Activated CD4-positive, alpha-beta T cell treated with anti-CD3 and anti-CD28 coated beads, Interleukin-2, amount 10 ng/mL, durations not matched to agents 7 days and 5 days (primary cell): ENCODE results near the gene LRRC25. TPM values are rescaled to one million over a fixed set of nuclear protein-coding genes. Genes with fewer than 3 reads are reported as not detected.
"Not testable (repeated sequence)": the region's sequence is repeated elsewhere in the genome, so short reads cannot be mapped to it uniquely, and the experiment has no call there.

Experiments
- CTCF ChIA-PET: fragments of 350-600 bp; sonication (Branson Sonifier 250); formaldehyde crosslinking; loops from one replicate; lab custom pipeline; 2021; ENCODE audit warnings: antibody characterized with exemption; lab: Charles Lee
- POLR2A ChIA-PET: fragments of 350-600 bp; sonication (Branson Sonifier 250); formaldehyde crosslinking; loops from one replicate; lab custom pipeline; 2021; ENCODE audit warnings: antibody characterized with exemption; lab: Charles Lee
- DNase-seq: peaks from one replicate; pipeline ENCODE4 v3.0.0-alpha.2; 2020
- H3K27ac Mint-ChIP-seq: one replicate; pipeline ENCODE4 v1.8.0; 2021; ENCODE audit warnings: mild to moderate bottlenecking, moderate library complexity, mixed read lengths
- H3K27me3 Mint-ChIP-seq: one replicate; pipeline ENCODE4 v1.8.0; 2021; ENCODE audit warnings: mixed read lengths
- H3K36me3 Mint-ChIP-seq: one replicate; pipeline ENCODE4 v1.8.0; 2021; ENCODE audit warnings: low read depth, mixed read lengths
- H3K4me1 Mint-ChIP-seq: one replicate; pipeline ENCODE4 v1.8.0; 2021; ENCODE audit warnings: mixed read lengths
- H3K4me3 Mint-ChIP-seq: one replicate; pipeline ENCODE4 v1.8.0; 2021; ENCODE audit warnings: mild to moderate bottlenecking, moderate library complexity, mixed read lengths
- H3K9me3 Mint-ChIP-seq: one replicate; pipeline ENCODE4 v1.8.0; 2021; ENCODE audit warnings: mixed read lengths
- total RNA-seq, 2 experiments: library from RNA; stranded (reverse); gene quantifications; one replicate each; pipeline ENCODE4 v1.2.3, GENCODE V29; 2021

Gene LRRC25
- total RNA-seq, 2 experiments from 2014 or later: not detected

DNA sequence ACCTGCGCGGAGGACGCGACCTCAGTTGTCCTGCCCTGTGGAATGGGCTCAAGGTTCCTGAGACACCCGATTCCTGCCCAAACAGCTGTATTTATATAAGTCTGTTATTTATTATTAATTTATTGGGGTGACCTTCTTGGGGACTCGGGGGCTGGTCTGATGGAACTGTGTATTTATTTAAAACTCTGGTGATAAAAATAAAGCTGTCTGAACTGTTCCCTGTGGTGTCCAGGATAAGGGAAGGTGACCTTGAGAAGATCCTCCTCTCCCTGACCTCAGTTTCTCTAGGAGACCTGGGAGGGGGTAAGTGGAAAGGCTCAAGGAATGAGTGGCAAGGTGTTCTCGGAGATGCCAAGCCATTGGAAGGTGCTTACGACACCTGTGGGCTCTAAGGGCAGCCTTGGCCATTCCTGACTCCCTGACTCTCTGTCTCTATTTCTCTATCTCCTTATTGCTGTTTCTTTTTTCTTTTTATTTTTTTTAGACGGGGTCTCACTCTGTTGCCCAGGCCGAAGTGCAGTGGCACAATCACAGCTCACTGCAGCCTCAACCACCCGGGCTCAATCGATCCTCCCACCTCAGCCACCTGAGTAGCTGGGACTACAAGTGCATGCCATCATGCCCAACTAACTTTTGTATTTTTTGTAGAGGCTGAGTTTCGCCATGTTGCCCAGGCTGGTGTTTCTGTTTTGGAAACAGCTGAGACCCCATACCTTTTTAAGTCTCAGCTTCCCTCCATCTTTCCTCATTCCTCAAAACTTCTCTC lies 8.3 kb downstream of the LRRC25 start:
- Mint-ChIP-seq H3K4me1 (peaks cover 15% of the 10 kb centered on the region), H3K4me3 (peak overlapping the region; percentile 34), H3K9me3 (no peaks in the 10 kb centered on the region), H3K36me3 (no peaks in the 10 kb centered on the region), H3K27me3 (peaks cover 67% of the 10 kb centered on the region), H3K27ac (no peak overlapping the region)
- DNase-seq: no peak
- CTCF ChIA-PET: interaction anchor here (0.5 to 3.7 kb wide), 20 partner anchors 8 to 451 kb away, joined by 3 to 28 read pairs (median 4); partner anchors contain the start of genes LRRC25, LSM4 and SSBP4
- POLR2A ChIA-PET: interaction anchor here (0.6 to 0.7 kb wide), 2 partner anchors 27 to 109 kb away, joined by 3 to 6 read pairs; no protein-coding TSS in a partner anchor

DNA sequence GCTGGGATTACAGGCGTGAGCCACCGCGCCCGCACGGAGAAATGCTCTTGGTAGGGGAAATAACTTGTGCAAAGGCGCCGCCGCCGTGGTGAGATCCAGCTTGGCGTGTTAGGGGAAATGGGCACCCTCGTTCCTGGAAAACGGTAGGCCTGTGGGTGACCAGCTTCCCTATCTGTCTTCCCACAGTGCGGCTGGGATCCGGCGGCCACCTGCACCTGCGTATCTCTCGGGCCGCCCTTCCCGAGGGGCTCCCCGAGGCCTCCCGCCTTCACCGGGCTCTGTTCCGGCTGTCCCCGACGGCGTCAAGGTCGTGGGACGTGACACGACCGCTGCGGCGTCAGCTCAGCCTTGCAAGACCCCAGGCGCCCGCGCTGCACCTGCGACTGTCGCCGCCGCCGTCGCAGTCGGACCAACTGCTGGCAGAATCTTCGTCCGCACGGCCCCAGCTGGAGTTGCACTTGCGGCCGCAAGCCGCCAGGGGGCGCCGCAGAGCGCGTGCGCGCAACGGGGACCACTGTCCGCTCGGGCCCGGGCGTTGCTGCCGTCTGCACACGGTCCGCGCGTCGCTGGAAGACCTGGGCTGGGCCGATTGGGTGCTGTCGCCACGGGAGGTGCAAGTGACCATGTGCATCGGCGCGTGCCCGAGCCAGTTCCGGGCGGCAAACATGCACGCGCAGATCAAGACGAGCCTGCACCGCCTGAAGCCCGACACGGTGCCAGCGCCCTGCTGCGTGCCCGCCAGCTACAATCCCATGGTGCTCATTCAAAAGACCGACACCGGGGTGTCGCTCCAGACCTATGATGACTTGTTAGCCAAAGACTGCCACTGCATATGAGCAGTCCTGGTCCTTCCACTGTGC lies 9.1 kb downstream of the LRRC25 start:
- H3K4me3 Mint-ChIP-seq: peak overlapping the region; percentile 64
- no peak overlapping the region for H3K27ac Mint-ChIP-seq
- ChIA-PET POLR2A (interaction anchor here (0.6 kb wide), 2 partner anchors 26 to 67 kb away, joined by 6 read pairs; no protein-coding TSS in a partner anchor), CTCF (interaction anchor here (0.5 to 3.7 kb wide), 27 partner anchors 8 to 452 kb away, joined by 3 to 28 read pairs (median 4); partner anchors contain the start of genes LRRC25, LSM4 and SSBP4)
- H3K9me3 Mint-ChIP-seq: no peaks in the 10 kb centered on the region
- DNase-seq: peak; percentile 75
- peaks cover 15% of the 10 kb centered on the region for H3K4me1 Mint-ChIP-seq
- peaks cover 65% of the 10 kb centered on the region for H3K27me3 Mint-ChIP-seq
- no peaks in the 10 kb centered on the region for H3K36me3 Mint-ChIP-seq

DNA sequence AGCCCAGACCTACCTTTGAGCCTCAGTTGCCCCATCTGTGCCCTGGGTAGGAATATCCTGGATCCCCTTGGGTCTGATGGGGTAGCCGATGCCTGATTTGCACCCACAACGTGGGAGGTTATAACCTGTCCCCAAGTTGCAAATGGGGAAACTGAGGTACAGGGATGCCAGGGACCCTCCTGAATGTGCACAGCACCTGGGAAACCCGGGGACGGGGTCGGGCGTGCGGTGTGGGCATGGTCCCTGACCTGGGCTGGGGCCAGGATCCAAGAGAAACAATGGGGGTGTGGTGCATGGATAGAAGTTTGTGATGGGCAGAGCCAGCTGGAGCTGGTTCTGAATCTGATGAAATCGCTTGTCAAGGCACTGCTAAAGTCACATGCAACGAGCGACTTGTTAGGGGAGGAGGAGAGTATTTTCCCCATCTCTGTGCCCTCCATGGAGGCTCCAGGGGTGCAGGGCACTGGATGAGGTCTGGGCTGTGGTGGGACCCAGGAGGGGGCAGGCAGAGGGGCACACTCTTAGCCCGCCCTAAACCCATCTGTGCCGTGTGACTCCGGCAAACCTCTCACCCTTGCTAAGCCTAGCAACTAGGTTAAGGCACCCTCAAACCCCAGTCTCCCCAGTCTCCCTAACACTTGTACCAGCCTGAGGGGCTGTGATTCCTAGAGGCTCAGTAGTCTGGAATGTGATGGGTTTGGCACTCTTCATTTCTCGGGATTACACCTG lies 10.7 kb downstream of the LRRC25 start:
- Mint-ChIP-seq H3K9me3 (no peaks in the 10 kb centered on the region), H3K4me3 (no peak overlapping the region), H3K4me1 (peaks cover 13% of the 10 kb centered on the region), H3K36me3 (no peaks in the 10 kb centered on the region), H3K27ac (peak overlapping the region; percentile 50), H3K27me3 (peaks cover 64% of the 10 kb centered on the region)
- CTCF ChIA-PET: interaction anchor here (1.9 to 3.5 kb wide), 2 partner anchors 21 to 28 kb away, joined by 7 to 14 read pairs; no protein-coding TSS in a partner anchor
- POLR2A ChIA-PET: no interaction called here
- DNase-seq: no peak

DNA sequence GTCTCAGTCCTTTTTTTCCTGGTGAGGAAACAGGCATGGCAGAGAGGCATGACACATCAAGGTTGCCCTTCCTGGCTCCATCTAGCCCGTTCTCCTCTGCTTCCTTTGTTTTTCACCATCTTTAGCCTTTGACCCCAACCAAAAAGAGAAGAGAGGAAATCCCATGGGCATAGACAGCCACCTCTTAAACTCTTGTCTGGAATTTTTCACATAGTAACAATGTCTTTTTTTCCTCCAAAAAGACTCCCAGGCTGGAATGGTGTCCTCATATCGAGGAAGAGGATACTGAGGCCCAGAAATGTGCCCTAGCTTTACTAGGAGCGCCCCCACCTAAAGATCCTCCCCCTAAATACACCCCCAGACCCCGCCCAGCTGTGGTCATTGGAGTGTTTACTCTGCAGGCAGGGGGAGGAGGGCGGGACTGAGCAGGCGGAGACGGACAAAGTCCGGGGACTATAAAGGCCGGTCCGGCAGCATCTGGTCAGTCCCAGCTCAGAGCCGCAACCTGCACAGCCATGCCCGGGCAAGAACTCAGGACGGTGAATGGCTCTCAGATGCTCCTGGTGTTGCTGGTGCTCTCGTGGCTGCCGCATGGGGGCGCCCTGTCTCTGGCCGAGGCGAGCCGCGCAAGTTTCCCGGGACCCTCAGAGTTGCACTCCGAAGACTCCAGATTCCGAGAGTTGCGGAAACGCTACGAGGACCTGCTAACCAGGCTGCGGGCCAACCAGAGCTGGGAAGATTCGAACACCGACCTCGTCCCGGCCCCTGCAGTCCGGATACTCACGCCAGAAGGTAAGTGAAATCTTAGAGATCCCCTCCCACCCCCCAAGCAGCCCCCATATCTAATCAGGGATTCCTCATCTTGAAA lies 11.5 kb downstream of the LRRC25 start, which contains the start of gene GDF15:
GDF15 (plus strand) TSS at position 484 of the 868 bp plus-strand sequence; CDS start at position 516, 32 bp downstream.
- Mint-ChIP-seq H3K4me3 (no peak within 1 kb of the TSS), H3K36me3 (no peaks in the 10 kb centered on the region), H3K27me3 (peaks cover 62% of the 10 kb centered on the region), H3K9me3 (no peaks in the 10 kb centered on the region), H3K27ac (peak within 1 kb of the TSS; percentile 50), H3K4me1 (peaks cover 13% of the 10 kb centered on the region)
- peak; percentile 21 for DNase-seq
- CTCF ChIA-PET: interaction anchor here (0.9 to 3.5 kb wide), 2 partner anchors 29 to 180 kb away, joined by 3 to 14 read pairs; no protein-coding TSS in a partner anchor
- POLR2A ChIA-PET: no interaction called here

DNA sequence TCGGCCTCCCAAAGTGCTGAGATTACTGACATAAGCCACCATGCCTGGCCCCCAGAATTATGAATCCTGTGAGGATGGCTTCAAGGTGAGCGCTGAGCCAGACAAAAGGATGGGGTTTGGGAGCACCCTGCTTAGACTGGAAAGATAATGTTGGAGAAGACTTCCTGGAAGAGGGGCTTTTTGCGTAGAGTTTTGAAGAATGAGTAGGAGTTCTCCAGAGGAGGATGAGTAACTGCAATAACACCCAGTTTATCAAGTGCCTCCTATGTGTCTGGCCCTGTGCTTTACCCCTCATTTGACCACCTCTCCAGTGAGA lies 12.1 kb downstream of the LRRC25 start:
- ChIA-PET CTCF (interaction anchor here (0.9 kb wide), 1 partner anchor 180 kb away, joined by 3 read pairs; no protein-coding TSS in a partner anchor), POLR2A (no interaction called here)
- no peak for DNase-seq
- Mint-ChIP-seq H3K9me3 (no peaks in the 10 kb centered on the region), H3K27me3 (peaks cover 57% of the 10 kb centered on the region), H3K27ac (no peak overlapping the region), H3K36me3 (no peaks in the 10 kb centered on the region), H3K4me3 (no peak overlapping the region), H3K4me1 (peaks cover 13% of the 10 kb centered on the region)

DNA sequence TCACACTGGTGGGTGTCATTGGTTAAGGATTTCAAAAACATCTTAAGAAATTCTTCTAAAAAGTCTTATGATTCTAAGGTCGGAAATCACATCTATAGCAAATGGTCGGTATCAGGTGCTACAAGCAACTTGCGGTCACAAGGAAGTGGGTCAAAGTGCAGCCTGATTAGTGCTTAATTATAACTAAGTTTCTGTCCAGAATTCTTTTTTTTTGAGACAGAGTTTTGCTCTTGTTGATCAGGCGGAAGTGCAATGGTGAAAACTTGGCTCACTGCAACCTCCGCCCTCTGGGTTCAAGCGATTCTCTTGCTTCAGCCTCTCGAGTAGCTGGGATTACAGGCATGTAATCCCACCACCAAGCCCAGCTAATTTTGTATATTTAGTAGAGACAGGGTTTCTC lies 12.6 kb downstream of the LRRC25 start:
- CTCF ChIA-PET: interaction anchor here (0.6 kb wide), 1 partner anchor 59 kb away, joined by 3 read pairs; no protein-coding TSS in a partner anchor
- H3K36me3 Mint-ChIP-seq: no peaks in the 10 kb centered on the region
- DNase-seq: no peak
- peak overlapping the region; percentile 41 for H3K27ac Mint-ChIP-seq
- H3K4me1 Mint-ChIP-seq: peaks cover 15% of the 10 kb centered on the region
- POLR2A ChIA-PET: no interaction called here
- peaks cover 52% of the 10 kb centered on the region for H3K27me3 Mint-ChIP-seq
- no peaks in the 10 kb centered on the region for H3K9me3 Mint-ChIP-seq
- no peak overlapping the region for H3K4me3 Mint-ChIP-seq

DNA sequence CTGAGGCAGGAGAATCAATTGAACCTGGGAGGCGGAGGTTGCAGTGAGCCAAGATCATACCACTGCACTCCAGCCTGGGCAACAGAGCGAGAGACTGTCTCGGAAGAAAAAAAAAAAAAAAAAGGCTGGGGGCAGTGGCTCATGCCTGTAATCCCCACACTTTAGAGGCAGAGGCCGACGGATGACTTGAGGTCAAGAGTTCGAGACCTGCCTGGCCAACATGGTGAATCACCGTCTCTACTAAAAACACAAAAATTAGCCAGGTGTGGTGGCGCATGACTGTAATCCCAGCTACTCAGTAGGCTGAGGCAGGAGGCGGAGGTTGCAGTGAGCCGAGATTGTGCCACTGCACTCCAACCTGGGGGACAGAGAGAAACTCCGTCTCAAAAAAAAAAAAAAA lies 13.8 kb downstream of the LRRC25 start:
- Mint-ChIP-seq H3K27me3 (peaks cover 42% of the 10 kb centered on the region), H3K4me1 (peaks cover 13% of the 10 kb centered on the region)
- H3K4me3 Mint-ChIP-seq, H3K36me3 Mint-ChIP-seq, POLR2A ChIA-PET, H3K27ac Mint-ChIP-seq, DNase-seq, H3K9me3 Mint-ChIP-seq: not testable (repeated sequence)
- CTCF ChIA-PET: interaction anchor here (0.8 kb wide), 1 partner anchor 68 kb away, joined by 5 read pairs; no protein-coding TSS in a partner anchor

DNA sequence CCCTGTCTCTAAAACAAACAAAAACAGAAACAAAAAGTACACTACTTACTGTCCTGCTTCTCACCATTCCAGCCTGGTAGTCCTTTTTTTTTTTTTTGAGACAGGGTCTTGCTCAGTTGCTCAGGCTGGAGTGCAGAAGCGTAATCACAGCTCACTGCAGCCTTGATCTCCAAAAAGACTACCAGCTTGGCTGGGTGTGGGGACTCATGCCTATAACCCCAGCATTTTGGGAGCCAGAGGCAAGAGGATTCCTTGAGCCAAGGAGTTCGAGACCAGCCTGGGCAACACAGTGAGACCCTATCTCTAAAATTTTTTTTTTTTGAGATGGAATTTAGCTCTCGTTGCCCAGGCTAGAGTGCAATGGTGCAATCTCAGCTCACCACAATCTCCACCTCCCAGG lies 16.6 kb downstream of the LRRC25 start:
- Mint-ChIP-seq H3K27ac (no peak overlapping the region), H3K9me3 (no peaks in the 10 kb centered on the region), H3K4me1 (peaks cover 2% of the 10 kb centered on the region), H3K4me3 (no peak overlapping the region), H3K27me3 (peaks cover 17% of the 10 kb centered on the region), H3K36me3 (no peaks in the 10 kb centered on the region)
- ChIA-PET POLR2A (no interaction called here), CTCF (interaction anchor here (0.6 to 1.1 kb wide), 4 partner anchors 7 to 135 kb away, joined by 3 to 5 read pairs (median 4); no protein-coding TSS in a partner anchor)
- no peak for DNase-seq

DNA sequence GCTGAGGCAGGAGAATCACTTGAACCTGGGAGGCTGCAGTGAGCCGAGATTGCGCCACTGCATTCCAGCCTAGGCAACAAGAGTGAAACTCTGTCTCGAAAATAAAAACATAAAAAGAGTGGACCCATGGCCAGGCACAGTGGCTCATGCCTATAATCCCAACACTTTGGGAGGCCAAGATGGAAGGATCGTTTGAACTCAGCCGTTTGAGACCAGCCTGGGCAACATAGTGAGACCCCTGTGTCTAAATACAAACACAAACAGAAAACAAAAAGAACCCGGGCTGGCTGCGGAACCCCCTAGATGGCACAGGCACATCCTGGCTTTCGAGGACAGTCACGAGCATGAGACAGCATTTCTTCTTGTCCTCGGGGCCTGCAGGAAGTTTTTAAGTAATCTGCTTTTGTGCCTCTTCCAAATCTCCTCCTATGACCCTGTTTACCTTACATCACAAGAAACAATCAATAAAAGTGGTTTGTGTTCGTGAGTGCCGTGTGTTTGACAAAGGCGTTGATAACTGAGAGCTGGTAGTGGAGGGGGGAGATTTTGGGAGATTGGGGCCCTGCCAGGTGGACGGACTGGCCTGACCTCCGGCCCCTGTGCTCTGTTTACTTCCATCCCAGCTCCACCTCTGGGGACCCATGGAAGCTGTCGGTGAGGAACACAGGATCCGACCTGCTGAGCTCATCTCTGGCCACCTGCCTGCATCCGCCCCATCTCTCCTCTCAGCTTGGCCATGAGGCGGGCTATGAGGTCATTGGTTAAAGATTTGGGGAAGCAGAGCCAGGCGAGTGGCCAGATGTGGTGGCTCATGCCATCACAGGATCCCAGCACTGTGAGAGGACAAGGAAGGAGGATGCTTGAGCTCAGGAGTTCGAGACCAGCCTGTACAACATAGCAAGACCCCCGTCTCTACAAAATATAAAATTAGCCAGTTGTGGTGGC lies 17.3 kb downstream of the LRRC25 start:
- peaks cover 2% of the 10 kb centered on the region for H3K4me1 Mint-ChIP-seq
- CTCF ChIA-PET: interaction anchor here (0.6 to 1.1 kb wide), 5 partner anchors 8 to 135 kb away, joined by 3 to 5 read pairs (median 3); no protein-coding TSS in a partner anchor
- H3K36me3 Mint-ChIP-seq: no peaks in the 10 kb centered on the region
- no peak overlapping the region for H3K4me3 Mint-ChIP-seq
- no peak for DNase-seq
- H3K27me3 Mint-ChIP-seq: peaks cover 11% of the 10 kb centered on the region
- H3K9me3 Mint-ChIP-seq: no peaks in the 10 kb centered on the region
- no peak overlapping the region for H3K27ac Mint-ChIP-seq
- POLR2A ChIA-PET: no interaction called here

DNA sequence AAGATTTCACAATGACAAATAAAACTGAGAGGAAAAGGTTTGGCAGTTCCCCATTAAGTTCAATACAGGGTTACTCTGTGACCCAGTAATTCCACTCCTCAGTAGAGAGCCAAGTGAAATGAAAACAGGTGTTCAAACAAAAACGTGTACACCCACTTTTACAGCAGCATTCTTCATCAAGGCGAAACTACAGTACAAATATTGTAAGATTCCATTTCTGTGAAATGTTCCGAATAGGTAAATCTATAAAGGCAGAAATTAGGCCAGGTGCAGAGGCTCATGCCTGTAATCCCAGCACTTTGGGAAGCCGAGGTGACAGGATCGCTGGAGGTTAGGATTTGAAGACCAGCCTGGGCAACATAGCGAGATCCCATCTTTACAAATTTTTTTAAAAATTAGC lies 20.4 kb downstream of the LRRC25 start:
- CTCF ChIA-PET: interaction anchor here (0.9 to 1.7 kb wide), 2 partner anchors 11 to 97 kb away, joined by 4 to 5 read pairs; no protein-coding TSS in a partner anchor
- H3K9me3 Mint-ChIP-seq: no peaks in the 10 kb centered on the region
- H3K4me3 Mint-ChIP-seq: no peak overlapping the region
- POLR2A ChIA-PET: no interaction called here
- H3K27ac Mint-ChIP-seq: no peak overlapping the region
- H3K27me3 Mint-ChIP-seq: no peaks in the 10 kb centered on the region
- H3K36me3 Mint-ChIP-seq: no peaks in the 10 kb centered on the region
- no peak for DNase-seq
- peaks cover 15% of the 10 kb centered on the region for H3K4me1 Mint-ChIP-seq
